Measurements from ENCODE around the gene CCDC30.

CCDC30 gene

DNA sequence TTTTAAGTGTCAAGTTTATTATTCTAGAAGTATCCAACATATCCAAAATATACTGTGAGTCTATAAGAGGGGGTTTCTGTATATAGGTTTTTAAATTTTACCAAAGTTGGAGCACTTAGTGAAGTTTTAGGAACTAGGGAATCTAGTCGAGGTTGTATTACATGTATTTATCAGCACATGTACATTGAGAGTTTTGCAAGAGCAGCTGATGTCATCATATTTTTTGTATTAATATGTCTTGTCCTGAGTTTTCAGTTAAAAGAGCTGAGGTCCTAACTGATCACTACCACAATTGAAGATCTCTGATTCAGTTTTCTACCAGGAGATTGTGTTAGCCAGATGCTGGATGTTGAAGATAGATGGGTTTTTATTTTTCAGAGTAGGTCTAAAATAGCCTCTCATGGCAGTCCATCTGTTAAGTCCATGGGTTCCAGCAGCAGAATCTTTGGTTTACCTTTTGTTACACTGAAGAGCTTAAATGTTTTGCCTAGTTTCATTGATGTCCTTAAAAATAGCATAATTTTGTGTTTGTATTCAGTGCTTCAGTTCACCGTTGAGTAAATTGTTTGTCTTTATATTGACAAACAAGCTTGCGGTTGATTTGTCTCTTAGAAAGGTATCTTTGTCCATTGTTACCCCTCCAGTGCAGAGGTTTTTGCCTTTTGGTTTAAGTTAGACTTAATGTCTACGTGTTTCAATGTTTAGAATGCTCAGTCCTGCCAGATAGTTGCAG, 235.2 kb downstream of the CCDC30 start:
- no peak for DNase-seq

GRCh38 chr1:42700006-42700405, 236.9 kb downstream of the CCDC30 start:
- no peak for DNase-seq

DNA sequence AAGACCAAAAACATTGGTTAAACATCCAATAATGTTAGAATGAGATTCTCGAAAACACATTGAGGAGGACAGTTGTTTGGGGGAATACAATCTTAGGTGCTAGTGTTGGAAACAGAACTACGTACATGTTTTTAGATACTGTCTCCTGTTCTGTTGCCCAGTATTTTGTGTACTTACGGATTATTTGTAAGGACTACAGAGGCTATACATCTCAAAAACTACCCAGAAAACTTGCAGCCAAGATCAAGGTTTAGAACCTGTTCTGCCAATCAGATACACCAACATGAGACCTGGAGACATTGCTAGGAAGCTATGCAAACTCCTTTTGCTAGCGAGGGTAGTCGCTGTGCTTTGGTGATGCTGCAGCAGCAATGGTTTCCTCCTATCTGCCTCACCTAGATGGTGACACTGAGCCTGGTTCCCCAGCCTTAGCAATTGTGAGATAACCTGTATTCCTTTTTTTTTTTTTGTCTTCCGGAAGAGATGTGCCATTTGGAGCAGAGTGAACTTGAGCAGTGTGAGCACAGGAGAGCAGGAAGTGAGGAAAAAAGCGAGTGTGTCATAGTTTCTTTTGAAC, 240.9 kb downstream of the CCDC30 start:
- no peak for DNase-seq
